GM19043 (cell line): ENCODE results near the gene CNOT1.

Experiments
- ATAC-seq: cut with Tn5 transposase; IDR thresholded peaks from one replicate; pipeline ENCODE4 v1.9.1; 2021; ENCODE audit warnings: low read depth; ENCODE audit not compliant: unreplicated experiment

The CNOT1 gene

DNA sequence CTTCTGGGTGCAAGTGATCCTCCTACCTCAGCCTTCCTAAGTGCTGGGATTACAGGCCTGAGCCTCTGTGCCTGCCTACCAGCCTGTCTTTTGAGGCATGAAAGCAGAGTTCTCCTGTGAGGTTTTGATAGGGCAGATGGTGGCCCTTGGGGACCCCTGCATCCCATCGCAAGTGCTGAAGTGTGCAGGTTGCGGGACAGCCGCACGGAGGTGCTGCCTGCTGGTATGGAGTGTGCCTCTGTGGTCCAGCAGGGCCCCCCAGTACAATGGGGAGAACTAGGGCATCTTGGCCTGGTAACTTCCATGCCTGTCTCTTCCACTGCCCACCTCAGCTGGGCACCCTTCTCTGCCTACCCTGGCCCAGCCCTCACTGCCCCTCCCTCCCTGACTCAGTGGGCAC is 139.6 kb downstream of the CNOT1 start:
- ATAC-seq: no peak

DNA sequence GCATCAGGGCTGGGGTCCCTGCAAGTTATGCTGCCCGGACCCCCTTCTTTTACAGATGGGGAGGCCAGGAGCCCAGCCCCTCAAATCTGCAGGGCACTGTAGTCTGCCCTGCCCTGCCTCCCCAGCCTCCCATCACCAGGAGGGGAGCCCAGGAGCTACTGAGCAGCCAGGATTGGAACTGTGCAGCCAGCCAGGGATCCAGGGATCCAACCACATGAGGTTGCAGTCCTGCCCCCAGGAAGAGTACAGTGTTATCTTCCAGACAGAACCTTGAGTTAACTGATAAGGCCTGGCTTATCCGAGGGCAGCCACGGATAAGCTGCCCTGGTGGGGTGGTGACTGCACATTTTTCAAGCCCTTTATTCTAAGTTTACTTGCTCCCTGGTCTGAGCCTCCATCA is 141.1 kb downstream of the CNOT1 start:
- no peak for ATAC-seq

DNA sequence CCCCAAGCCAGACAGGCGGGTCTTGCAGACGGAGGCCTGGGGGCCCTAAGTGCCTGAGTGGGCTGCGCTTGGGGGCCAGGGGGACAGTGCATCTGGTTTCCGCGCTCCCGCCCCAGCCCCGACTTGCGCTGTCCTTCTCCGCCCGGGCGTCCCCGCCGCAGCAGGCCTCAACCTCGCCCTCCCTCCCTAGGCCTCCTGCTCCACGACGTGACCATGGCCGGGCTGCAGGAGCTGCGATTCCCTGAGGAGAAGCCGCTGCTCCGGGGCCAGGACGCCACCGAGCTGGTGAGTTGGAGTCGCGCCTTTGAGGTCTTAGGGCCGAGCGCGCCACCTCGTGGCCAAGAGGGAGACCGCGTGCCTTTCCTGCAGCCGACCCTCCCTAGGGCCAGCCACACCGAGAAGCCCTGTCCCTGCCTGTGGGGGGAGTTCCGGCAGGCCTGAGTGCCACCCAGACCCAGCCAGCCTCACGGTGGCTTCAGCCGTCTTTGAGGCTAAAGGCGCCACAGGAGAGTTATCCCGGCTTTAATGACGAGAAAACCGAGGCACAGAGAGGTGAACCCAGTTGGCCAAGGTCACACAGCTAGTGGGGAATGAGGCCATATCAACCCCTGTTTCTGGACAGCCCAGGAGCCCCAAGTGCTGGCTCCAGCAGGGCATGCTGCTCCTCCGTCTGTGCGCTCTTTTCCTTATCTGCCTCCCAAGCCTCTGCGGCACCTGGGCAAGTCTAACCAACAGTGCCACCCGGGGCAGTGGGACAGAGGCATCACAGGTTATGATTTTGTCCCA is 141.9 kb downstream of the CNOT1 start:
- ATAC-seq: no peak

DNA sequence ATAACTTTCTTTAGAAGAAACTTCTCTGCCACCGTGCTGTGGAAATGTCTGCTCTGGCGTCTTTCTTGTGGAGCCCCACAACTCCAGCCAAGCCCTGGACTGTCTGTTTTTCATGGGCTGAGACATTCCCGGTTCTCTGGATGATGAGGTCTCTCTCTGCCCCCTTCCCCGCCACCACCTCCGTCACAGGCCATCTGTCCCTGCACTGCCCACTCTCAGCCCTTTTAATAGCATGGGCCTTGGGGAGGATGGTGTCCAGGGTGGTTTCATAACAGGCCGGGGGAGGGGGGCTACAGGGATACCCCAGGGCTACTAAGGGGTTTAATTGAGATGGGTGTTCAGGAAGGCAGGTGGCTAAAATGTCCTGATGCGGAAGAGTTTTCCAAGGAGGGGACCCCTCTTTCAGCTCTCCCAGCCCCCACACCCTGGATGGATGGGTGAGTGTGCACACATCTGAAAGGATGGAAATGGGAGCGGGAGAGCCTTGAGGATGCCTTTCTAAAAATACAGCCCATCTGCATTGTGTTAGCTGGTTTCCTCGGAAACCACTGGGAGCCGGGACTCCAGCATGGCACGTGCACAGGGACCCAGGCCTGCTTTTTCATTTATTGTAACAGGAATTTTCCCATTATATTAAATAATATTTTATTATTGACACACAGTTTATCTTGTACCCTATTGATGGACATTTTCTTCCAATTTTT is 144.3 kb downstream of the CNOT1 start:
- no peak for ATAC-seq

DNA sequence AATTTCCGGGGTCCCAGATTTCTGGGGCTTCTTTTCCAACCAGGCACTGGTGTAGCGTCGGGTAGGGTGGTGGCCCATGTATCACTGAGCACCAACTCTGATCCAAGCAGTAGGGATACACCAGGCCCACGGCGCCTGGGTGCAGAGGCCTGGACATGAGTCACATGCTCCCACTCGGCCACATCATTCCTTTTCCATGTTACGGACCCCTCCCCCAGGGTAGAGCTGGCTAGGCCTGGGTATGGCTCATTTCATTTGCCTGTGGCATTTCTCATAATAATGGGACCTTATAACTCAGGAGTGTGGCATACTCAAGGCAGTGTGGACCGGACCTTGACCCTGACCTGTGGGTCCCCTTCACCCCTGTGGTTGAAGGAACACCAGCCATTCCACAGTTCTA is 147.7 kb downstream of the CNOT1 start:
- no peak for ATAC-seq

DNA sequence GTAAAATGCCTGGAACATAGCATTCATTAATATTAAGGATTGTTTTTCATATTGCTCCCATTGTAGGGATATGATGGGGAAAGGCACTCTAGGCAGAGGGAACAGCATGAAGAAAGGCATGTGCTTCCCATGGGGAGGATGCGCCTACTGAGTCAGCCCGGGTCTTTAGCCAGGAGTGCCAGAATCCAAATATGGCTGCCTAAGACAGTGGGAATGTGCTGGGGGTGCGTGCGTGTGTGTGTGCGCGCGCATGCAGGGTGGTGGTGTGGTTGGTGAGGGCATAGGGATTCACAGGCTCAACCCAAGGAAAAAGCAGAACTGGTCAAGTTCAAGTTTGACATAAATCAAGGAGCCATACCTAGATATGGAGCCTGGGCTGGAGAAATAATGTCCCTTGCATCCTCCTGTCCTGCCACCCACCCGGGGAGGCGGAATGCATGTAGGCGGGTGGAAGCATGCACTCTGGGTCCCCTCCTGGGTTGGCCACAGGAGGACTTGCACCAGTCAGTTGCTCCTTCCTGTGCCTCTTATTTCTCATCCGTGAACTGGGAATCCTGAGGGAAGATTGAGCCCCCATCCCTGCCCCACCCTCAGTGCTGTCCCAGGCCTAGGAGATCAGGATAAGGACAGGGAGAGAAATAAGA is 148.3 kb downstream of the CNOT1 start:
- ATAC-seq: no peak

DNA sequence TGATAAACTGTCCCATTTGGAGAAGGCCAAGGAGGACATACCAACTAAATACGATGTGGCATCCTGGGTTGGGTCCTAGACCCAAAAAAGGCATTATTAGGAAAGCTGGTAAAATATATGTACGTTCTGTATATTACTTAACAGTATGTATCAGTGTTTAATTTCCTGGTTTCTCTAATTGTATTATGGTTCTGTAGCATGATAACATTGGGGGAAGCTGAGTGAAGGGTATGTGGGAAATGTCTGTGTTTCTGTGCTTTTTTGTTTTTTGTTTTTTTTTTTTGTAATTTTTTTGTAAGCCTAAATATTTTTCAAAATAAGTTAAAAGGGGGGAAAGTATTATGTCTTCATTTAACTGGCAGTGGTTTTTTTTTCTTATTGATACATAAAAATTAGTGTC is 151.2 kb downstream of the CNOT1 start:
- ATAC-seq: no peak

DNA sequence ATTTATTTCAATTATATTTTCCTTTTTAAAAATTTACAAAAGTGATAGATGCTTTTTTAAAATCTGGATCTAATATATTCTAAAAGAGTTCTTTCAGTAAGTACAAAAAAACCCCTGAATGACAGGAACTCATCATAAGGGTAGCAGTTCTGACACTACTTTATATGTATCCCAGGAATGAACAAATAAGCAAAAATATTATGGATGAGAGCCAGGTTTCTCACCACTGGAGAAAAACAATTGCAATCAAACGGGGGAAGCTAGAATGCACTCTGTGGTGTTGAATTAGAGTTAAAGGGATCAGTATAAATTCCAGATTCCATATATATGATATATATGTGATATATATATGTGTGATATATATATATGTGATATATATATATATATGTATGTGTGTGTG is 152.8 kb downstream of the CNOT1 start:
- ATAC-seq: no peak

DNA sequence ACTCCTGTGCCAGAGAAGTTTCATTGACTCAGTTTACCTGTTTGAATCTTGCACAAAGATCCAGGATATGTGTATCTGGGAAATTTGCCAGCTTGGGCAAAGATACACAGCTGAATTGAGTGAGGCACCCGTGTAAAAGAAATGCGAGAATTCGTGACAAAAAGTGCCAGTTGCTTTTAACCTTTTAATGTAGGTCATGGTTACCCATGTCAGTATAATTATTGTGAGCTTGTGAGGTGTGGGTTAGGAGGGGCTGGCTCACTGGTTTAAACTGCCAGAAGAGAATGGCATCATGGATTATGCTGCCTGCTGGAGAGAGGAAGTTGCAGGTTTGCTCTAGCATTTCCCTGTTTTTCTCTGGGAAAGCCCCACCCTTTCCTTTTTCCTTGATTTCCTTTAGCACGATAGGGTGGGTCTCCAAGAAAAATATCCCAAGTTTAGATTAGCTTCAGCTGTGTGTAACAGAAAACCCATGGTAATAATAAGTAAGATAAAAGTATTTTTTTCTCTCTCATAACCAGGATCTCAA is 154.5 kb downstream of the CNOT1 start:
- no peak for ATAC-seq

DNA sequence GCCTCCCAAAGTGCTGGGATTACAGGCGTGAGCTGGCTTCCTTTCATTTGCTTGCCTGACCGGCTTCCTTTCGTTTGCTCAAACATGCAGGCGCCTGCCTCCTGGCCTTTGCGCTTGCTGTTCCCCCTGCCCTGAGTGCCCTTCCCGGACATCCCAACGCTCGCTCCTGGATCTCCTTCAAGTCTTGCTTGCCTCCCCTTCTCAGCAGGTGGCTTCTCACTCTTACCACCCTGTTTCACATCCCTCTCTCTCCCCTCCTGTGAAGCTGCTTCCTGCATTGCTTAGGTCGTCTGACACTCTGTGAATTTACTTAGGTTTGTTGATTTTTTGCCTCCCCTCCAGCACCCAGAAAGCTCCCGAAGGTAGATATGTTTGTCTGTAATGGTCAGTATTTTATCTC is 155.3 kb downstream of the CNOT1 start:
- ATAC-seq: no peak

DNA sequence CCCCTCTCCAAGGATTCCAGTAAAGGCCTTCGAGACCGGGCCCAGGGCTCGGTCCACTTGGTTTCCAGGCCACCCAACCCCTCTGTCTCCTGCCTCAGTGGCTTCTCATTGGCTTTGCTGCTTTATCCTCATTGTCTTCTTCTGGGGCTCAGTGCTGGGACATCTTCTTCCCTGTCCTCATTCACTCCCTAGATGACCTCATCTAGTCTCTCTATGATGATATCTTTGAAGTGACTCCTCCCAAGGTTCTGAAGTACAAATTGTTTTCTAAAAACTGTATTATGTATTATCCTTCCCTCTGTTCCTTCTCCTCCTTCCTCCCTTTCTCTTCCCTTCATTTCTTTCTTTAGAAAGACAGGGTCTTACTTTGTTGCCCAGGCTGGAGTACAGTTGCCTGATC is 156.8 kb downstream of the CNOT1 start:
- no peak for ATAC-seq

DNA sequence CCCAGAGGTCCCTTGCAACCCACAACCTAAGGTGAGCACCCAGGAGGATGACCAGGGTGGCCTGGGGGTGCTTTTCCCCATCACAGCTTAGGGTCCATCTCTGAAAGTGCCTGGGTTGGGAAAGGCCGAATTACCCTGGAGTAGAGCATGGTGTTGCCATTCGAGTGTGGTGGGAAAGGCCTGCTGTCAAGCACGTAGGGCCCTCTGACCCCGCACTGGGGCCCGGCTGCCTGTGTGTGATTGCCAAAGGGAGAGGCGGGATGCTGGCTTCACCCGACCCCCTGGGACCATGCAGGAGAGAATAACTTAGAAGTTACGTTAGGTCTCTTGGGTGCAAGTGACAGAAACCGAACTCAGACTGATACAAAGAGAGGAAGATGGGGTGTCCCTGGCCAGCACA is 157.4 kb downstream of the CNOT1 start:
- ATAC-seq: no peak

DNA sequence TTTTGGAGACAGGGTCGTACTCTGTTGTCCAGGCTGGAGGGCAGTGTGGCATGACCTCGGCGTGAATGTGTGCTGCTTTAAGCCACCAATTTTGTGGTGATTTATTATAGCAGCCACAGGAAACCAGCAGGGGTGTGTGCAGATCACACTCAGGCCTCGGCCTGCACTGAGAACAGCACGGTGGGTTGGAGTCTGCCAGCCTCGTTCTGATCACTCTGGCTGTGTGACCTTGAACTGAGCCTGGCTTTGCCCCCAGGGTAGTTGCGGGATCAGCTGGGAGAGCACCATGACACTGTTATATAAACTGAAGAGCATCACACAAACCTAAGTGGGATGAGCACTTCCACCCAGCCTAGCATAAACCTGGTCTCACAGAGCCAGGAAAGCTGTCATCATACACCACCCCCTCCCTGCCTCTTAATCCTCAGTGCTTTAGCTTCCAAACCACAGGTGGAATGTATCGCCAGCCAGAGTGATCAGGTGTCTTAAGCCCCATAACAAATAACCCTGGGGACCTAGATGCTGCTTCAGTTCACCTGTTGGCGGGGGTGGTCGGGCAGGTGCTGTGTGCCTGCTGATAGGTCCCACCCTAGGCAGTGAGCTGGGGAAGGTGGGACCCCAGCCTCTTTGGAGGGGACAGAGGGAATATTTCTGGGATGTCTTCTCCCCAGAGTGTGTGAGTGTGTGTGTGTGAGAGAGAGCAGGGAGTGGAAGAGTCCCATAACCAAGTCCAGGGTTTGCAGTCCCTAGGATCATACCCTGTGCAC is 158.2 kb downstream of the CNOT1 start:
- ATAC-seq: no peak
